ENCODE results near the gene KRT35.

DNA sequence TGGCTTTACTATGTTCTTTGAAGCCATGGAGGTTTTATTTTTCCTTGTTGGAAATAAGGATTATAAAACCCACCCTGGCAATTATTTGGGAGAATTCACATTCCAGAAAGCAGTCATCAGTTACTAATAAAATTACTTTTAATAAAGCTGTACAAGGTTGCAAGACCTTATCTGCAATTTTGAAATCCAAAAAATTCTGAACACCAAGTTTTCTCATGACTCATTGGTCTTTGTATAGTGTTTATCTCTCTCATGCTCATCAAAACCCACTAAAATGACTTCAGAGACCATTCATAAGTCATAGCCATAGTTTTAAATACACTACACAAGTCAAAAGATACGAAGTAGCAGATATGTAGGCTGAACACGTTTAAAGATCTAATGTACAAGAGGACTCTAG is 34.1 kb downstream of the KRT35 start:
- TF ChIP-seq FOSL1 (CRISPR knock-in tag; IDR thresholded peaks at IDR 0.05; ENCODE audit: borderline replicate concordance) (no peak), FOXP1 (IDR thresholded peaks at IDR 0.05) (no peak), FOXP1 (CRISPR knock-in tag; IDR thresholded peaks at IDR 0.05) (no peak), ZNF556 (CRISPR knock-in tag; IDR thresholded peaks at IDR 0.05; ENCODE audit: borderline replicate concordance) (no peak), ZNF790 (CRISPR knock-in tag; IDR thresholded peaks at IDR 0.05; ENCODE audit: borderline replicate concordance) (no peak), MAZ (IDR thresholded peaks at IDR 0.05; ENCODE audit: borderline replicate concordance, low read depth, low read length) (no peak), MAZ (CRISPR knock-in tag; IDR thresholded peaks at IDR 0.05; ENCODE audit: low read depth) (no peak), RFX3 (CRISPR knock-in tag; IDR thresholded peaks at IDR 0.05) (no peak)
- TF ChIP-seq, protein P1, sequence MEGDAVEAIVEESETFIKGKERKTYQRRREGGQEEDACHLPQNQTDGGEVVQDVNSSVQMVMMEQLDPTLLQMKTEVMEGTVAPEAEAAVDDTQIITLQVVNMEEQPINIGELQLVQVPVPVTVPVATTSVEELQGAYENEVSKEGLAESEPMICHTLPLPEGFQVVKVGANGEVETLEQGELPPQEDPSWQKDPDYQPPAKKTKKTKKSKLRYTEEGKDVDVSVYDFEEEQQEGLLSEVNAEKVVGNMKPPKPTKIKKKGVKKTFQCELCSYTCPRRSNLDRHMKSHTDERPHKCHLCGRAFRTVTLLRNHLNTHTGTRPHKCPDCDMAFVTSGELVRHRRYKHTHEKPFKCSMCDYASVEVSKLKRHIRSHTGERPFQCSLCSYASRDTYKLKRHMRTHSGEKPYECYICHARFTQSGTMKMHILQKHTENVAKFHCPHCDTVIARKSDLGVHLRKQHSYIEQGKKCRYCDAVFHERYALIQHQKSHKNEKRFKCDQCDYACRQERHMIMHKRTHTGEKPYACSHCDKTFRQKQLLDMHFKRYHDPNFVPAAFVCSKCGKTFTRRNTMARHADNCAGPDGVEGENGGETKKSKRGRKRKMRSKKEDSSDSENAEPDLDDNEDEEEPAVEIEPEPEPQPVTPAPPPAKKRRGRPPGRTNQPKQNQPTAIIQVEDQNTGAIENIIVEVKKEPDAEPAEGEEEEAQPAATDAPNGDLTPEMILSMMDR (CRISPR knock-in tag; IDR thresholded peaks at IDR 0.05), result no peak
